GM18873 (cell line): ENCODE results near the gene C2orf81.
"Not testable (repeated sequence)": the region's sequence is repeated elsewhere in the genome, so short reads cannot be mapped to it uniquely, and the experiment has no call there.

ENCODE experiments used
- ATAC-seq: cut with Tn5 transposase; IDR thresholded peaks from one replicate; pipeline ENCODE4 v1.9.1; 2021; ENCODE audit warnings: mild to moderate bottlenecking, moderate library complexity, moderate number of reproducible peaks; ENCODE audit not compliant: unreplicated experiment, low FRiP score

Gene C2orf81

GRCh38 chr2:74444498-74445318 lies 23.3 kb upstream of the C2orf81 start:
- no peak for ATAC-seq

DNA sequence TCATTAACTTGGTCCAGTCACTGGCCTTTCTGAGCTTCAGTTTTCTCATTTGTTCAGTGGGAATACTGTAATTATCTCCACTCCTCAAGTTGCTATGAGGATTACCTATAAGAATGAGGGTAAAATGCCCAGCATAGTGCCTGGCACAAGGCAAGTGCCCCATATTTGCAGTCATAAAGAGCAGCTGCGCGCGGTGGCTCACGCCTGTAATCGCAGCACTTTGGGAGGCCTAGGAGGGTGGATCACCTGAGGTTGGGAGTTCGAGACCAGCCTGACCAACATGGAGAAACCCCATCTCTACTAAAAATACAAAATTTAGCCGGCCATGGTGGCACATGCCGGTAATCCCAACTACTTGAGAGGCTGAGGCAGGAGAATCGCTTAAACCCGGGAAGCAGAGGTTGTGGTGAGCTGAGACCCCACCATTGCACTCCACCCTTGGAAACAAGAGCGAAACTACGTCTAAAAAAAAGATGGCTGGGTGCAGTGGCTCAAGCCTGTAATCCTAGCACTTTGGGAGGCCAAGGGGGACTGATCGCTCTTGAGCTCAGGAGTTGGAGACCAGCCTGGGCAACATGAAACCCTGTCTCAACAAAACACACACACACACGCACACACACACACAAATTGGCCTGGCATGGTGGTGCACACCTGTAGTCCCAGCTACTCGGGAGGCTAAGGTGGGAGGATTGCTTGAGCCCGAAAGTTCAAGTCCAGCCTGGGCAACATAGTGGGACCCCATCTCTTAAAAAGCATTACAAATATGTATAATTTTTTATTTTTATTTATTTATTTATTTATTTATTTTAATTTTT lies 21.3 kb upstream of the C2orf81 start:
- not testable (repeated sequence) for ATAC-seq

GRCh38 chr2:74441690-74442482 lies 20.5 kb upstream of the C2orf81 start, which contains the start of gene RTKN:
RTKN (minus strand) TSS chr2:74441937; CDS start chr2:74441816, 121 bp downstream.
- no peak for ATAC-seq

GRCh38 chr2:74441170-74441689 lies 19.8 kb upstream of the C2orf81 start:
- ATAC-seq, result no peak

- peak; percentile 66 for ATAC-seq
Measured at GRCh38 chr2:74440378-74441169, 19.2 kb upstream of the C2orf81 start.

GRCh38 chr2:74439803-74440377 lies 18.5 kb upstream of the C2orf81 start:
- ATAC-seq, result no peak

GRCh38 chr2:74439373-74439772 lies 18.0 kb upstream of the C2orf81 start:
- ATAC-seq, result no peak

- no peak for ATAC-seq
Measured at GRCh38 chr2:74438248-74438647, 16.8 kb upstream of the C2orf81 start.

- ATAC-seq, result no peak
Measured at GRCh38 chr2:74436848-74437695, 15.7 kb upstream of the C2orf81 start.

GRCh38 chr2:74436111-74436805 lies 14.8 kb upstream of the C2orf81 start:
- no peak for ATAC-seq

DNA sequence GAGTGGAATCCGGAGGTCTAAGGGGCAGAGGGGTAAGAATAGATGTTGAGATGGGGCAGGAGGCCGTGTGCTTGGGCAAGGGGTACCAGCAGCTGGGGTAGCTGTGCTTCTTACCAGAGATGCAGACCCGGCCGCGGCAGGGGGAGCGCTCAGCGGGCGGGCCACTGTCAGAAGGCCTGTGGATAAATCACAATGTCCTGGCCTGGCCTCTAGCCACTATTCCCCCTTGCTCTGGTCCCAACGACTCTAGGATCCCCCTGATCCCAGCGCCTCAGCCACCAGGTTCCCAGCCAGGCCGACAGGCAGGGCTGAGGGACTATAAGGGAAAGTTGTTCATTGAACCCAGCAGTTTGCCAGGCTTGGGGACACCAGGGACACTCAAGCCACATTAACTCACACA lies 9.1 kb upstream of the C2orf81 start:
- ATAC-seq, result no peak

DNA sequence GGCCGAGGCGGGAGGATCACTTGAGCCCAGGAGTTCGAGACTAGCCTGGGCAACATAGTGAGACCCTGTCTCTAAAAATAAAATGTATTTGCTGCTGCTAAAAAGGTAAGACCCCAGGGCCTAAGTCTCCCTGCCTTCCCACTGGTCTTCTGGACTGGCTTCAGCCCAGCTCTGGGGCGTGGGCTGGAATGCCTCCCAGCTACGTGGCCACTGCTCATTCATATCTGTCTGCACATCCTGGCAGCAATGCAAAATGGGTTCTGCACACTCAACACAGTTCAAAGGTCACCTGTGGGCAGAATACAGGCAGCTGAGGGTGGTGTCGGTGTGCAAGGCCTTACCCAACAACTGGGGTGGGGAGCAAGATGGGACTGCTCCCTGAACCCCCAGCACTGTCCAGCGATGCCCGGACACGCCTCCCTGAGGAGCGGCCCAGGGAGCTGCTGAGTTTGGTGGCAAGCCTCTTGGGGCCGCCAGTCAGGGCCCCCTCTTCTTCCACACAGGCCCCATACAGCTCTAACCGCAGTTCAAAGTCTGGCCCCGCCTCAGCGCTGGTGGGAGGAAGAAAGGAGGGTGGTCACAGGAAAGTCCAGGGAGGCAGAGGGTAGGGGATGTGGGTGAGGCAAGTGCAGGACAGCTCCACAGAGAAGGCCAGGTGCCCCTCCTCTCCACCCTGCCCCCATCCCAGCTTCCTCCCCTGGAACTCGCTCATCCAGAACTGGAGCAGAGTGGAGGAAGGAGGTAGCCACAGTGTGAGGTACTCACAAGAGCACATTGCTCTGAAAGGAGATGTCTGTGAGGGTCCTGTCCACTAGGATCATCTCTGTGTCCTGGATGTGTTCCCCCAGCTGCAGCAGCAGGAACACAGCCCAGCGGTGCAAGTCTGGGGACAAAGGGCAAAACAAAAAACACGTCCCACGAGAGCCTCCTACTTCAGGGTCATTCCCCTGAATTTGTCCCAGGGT lies 8.3 kb upstream of the C2orf81 start:
- ATAC-seq, result no peak

- ATAC-seq, result no peak
Measured at GRCh38 chr2:74428675-74429074, 7.3 kb upstream of the C2orf81 start.

DNA sequence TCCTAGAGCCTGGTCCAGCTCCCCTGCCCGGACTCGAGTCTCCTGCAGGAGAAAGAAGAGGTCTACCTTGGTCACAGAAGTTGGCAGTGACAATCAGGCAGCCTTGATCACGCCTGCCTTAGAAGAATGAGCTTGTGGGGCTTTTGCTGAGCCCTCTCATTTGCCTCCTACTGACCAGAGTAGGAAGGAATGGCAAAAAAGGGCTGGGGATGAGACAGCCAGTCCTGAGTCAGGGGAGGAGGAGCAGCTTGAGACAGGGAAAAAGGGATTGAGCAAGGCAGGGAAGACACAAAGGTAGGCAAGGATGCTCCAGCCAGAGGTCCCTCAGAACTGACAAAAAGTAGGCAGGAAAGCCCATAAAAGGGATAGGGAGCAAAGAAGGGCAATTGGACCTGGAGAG lies 6.1 kb upstream of the C2orf81 start:
- no peak for ATAC-seq

DNA sequence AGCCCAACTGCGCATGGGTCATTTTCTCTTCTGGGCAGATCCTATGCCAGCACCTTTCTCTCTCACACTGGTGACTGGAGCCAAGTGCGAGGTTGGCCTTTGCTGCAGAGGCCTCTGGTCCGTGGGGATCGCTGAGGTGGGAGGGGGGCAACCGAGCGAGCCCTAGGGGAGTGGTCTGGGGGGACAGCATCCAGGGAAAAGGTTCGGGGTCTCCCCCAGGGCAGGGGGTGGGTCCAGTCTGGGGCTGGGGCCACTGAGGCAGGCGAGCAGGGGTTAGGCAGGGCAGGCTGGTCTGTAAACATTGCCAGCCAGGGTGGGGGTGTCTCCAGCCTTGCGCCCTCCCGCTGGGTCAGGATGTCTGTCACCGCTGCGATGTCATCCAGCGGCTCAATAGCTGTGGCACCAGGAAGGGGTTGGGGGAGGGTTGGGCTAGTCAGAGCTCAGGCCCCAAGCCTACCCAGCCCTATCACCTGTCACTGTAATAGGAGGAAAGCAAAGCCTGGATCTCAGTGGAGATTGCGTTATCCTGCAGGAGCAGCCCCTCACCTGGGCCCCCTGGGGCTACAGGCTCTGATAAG lies 4.9 kb upstream of the C2orf81 start:
- no peak for ATAC-seq

DNA sequence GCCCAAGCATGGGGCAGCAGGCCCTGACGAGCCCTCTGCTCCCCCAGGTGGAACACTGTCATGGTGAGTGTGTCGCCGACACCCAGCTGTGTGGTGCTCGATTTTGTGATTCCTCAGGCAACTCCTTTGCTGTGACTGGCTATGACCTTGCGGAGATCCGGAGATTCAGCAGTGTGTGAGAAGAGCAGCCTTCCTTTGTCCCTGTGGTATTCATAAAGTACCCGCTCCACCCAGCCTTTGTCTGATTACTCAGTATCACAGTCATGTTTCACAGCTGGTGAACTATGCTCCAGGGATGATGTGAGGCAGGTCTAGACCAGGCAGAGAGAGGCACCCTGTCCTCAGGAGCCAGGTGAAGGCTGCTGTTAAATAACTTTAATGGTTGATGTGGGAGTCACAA lies 4.1 kb upstream of the C2orf81 start:
- ATAC-seq, result no peak
